Right lobe of liver (tissue), 6 donors: ENCODE results near the gene CDYL. TPM values are rescaled to one million over a fixed set of nuclear protein-coding genes. Genes with fewer than 3 reads are reported as not detected.

Experiments used
- ATAC-seq, 4 donors: fragments of 200-7000 bp; cut with Tn5 transposase; one replicate each; pipeline ENCODE4 v1.9.1; 2020; ENCODE audit warnings: mild to moderate bottlenecking in 4 of 4, moderate library complexity in 4 of 4
- DNase-seq, 3 donors: peaks; one replicate each; pipeline ENCODE4 v3.0.0-alpha.2; 2020
- H3K27ac ChIP-seq, 3 donors: fragments of 200-600 bp; one replicate each; pipeline ENCODE4 v1.8.0; 2022
- H3K27me3 ChIP-seq, 2 donors: fragments of 200-600 bp; one replicate each; pipeline ENCODE4 v1.8.0; 2022
- H3K36me3 ChIP-seq, 4 donors: fragments of 200-600 bp; sonication (generic) in 1 of 4; one replicate each; pipeline versions ENCODE4 v1.5.1 to v1.8.0; 2017 to 2022; ENCODE audit warnings: control low read depth in 1 of 4
- H3K4me1 ChIP-seq, 4 donors: fragments of 200-600 bp; sonication (generic) in 1 of 4; one replicate each; pipeline versions ENCODE4 v1.5.1 to v1.8.0; 2017 to 2022; ENCODE audit warnings: control low read depth in 1 of 4
- H3K4me3 ChIP-seq, 3 donors: fragments of 200-600 bp; one replicate each; pipeline ENCODE4 v1.8.0; 2022
- H3K9me3 ChIP-seq, 4 donors: fragments of 200-600 bp; sonication (generic) in 1 of 4; one replicate each; pipeline versions ENCODE4 v1.5.1 to v1.8.0; 2017 to 2022; ENCODE audit warnings: control low read depth in 1 of 4
- POLR2A ChIP-seq: fragments of 450-650 bp; IDR thresholded peaks from one replicate; pipeline ENCODE4 v1.6.1; 2017; ENCODE audit warnings: antibody characterized with exemption, mild to moderate bottlenecking
- WGBS: methylation state at CpG from one replicate; pipeline ENCODE4 v1.1.6; 2018; ENCODE audit warnings: low coverage, low lambda C conversion rate; ENCODE audit not compliant: insufficient coverage; ENCODE audit errors: missing lambda C conversion rate; 5-methylcytosine and 5-hydroxymethylcytosine counted together
- intact Hi-C, 2 donors: fragments of 100-400 bp; cut with DNase I; formaldehyde crosslinking; loops; one replicate each; pipeline versions ENCODE4 v1.11.2 to v1.14.1; 2022
- total RNA-seq, 6 experiments: library from RNA; depleted of rRNA in 2 of 6; stranded (reverse); fragments of >200 nt in 2 of 6; fragmentation: NEBNext Ultra II Directional in 3 of 6; extraction: Animal tissue kit (Norgen Biotek cat#: 25700) in 3 of 6; gene quantifications; one replicate each; pipeline versions ENCODE4 v1.1.0 to v1.2.4, GENCODE V29; 2016 to 2023
- TF ChIP-seq, protein P1 (sequence below), 4 donors: fragments of 200-600 bp in 3 of 4; fragments of 450-650 bp in 1 of 4; IDR thresholded peaks; one replicate each; pipeline versions ENCODE4 v1.5.1 to v1.8.0; 2016 to 2022; ENCODE audit warnings: antibody characterized with exemption in 4 of 4, mild to moderate bottlenecking in 2 of 4
- donor health status: DM: no; HTN: yes; CAD: no.
- donor health status: DM: no; HTN: no; CAD: no.
- donor health status: DM: no; HTN: no; CAD: no.
- donor health status: DM: no; HTN: yes; CAD: no.
- donor health status: DM: no; HTN: yes; CAD: no.

Gene CDYL
- total RNA-seq, 6 experiments from 2014 or later: 5.0 to 16.1 (median 13.1) TPM

DNA sequence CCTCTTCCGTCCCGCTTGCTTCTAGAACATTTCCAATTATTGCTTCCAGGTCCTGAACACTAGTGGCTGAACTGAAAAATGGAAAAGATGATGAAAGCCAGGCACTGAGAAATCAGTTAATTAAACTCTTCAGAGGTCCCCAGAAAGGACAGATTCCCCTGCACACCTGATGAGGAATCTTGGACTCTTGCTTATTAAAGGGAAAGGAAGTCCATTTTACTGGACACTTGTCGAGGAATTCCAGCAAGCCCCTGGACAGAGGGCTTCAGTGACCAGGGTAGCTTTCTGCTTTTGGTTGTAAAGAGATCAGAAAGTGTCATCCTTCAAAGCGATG is 47.8 kb upstream of the CDYL start:
- DNase-seq: no peak
- Histone ChIP-seq H3K4me3 (no peak overlapping the region), H3K4me1 (no peaks in the 10 kb centered on the region), H3K36me3 (no peaks in the 10 kb centered on the region), H3K27me3 (no peaks in the 10 kb centered on the region), H3K9me3 (no peaks in the 10 kb centered on the region), H3K27ac (no peak overlapping the region)
- 66% methylated on average over 4 of the region's 4 CpGs for WGBS
- no peak for ATAC-seq
- TF ChIP-seq, protein P1, sequence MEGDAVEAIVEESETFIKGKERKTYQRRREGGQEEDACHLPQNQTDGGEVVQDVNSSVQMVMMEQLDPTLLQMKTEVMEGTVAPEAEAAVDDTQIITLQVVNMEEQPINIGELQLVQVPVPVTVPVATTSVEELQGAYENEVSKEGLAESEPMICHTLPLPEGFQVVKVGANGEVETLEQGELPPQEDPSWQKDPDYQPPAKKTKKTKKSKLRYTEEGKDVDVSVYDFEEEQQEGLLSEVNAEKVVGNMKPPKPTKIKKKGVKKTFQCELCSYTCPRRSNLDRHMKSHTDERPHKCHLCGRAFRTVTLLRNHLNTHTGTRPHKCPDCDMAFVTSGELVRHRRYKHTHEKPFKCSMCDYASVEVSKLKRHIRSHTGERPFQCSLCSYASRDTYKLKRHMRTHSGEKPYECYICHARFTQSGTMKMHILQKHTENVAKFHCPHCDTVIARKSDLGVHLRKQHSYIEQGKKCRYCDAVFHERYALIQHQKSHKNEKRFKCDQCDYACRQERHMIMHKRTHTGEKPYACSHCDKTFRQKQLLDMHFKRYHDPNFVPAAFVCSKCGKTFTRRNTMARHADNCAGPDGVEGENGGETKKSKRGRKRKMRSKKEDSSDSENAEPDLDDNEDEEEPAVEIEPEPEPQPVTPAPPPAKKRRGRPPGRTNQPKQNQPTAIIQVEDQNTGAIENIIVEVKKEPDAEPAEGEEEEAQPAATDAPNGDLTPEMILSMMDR (IDR thresholded peaks at IDR 0.05): no peak
- TF ChIP-seq POLR2A: no peak
- intact Hi-C loops: no loop called here

DNA sequence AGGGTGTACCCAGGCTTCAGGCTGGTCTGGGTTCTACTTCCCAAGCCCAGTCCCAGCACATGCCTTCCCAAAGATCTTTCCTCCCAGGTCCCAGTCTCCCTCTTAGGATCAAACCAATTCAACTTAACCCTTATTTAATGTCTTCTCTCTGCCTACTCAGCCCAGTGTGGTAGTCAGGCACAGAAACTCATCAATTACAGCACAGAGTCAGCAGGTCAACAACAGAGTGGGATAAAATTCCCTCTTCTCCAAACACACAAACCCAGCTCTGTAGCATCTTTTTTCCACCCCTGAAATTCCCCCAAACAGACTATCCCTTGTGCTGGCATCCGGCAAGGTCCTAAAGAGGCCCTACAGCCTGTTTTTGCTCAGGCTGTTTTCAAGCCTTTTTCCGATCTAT is 47.3 kb upstream of the CDYL start:
- 58% methylated on average over 2 of the region's 2 CpGs for WGBS
- no peak for DNase-seq
- Histone ChIP-seq H3K4me3 (no peak overlapping the region), H3K9me3 (no peaks in the 10 kb centered on the region), H3K27me3 (no peaks in the 10 kb centered on the region), H3K4me1 (no peaks in the 10 kb centered on the region), H3K27ac (no peak overlapping the region), H3K36me3 (no peaks in the 10 kb centered on the region)
- intact Hi-C loops: no loop called here
- no peak for ATAC-seq
- TF ChIP-seq POLR2A: no peak
- TF ChIP-seq, protein P1 (IDR thresholded peaks at IDR 0.05): no peak

DNA sequence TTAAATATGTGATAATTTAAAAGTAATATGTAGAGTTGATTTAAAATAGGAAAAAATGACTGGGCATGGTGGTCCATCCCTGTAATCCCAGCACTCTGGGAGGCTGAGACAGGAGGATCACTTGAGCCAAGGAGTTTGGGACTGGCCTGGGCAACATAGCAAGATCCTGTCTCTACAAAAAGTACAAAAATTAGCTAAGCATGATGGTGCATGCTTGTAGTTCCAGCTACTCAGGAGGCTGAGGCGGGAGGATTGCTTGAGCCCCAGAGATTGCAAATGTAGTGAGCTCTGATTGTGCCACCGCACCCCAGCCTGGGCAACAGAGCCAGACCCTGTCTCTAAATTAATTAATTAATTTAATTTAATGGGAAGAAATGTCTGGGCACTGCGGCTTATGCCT is 44.2 kb upstream of the CDYL start:
- no peaks in the 10 kb centered on the region for H3K27me3 ChIP-seq
- H3K4me3 ChIP-seq: no peak overlapping the region
- H3K4me1 ChIP-seq: no peaks in the 10 kb centered on the region
- DNase-seq (no peak), ATAC-seq (no peak)
- H3K9me3 ChIP-seq: no peaks in the 10 kb centered on the region
- 93% methylated on average over 3 of the region's 3 CpGs for WGBS
- intact Hi-C loops: no loop called here
- no peaks in the 10 kb centered on the region for H3K36me3 ChIP-seq
- no peak for TF ChIP-seq POLR2A
- TF ChIP-seq, protein P1 (IDR thresholded peaks at IDR 0.05): no peak
- no peak overlapping the region for H3K27ac ChIP-seq

DNA sequence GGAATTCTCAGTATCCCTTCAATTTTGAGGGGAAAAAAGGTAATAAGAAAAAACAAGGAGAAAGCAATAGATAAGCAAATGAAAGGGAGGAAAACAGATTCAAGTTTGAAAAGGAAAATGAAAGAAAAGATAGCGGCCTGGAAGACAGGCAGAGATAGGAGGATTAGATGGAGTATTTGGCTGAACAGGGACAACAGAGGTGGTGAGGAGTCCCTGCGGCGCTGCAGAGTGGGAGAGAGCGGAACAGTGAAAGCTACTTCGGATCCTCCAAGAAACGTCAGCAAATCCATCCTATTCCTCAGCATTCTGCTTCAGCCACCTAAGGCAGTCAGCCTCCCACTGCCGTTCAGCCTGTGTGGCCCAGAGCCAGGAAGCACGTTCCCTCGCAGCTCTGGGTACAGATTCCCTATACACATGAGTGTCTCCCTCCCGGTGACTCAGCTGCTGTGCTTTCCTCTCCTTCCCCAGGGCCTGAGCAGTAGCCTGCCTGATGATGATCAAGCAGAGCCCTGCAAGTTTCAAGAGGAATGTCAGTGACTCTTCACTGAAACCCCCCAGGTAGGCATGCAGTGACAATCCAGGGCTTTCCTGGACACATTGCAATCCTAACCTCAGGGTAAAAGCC is 43.4 kb upstream of the CDYL start:
- intact Hi-C loops: no loop called here
- ATAC-seq (peak; percentile 52 to 85 (median 81)), DNase-seq (peak in 1 of 3 donors; percentile 51)
- Histone ChIP-seq H3K9me3 (no peaks in the 10 kb centered on the region), H3K36me3 (no peaks in the 10 kb centered on the region), H3K27me3 (no peaks in the 10 kb centered on the region), H3K4me1 (no peaks in the 10 kb centered on the region), H3K4me3 (peak overlapping the region in 1 of 3 donors; percentile 25), H3K27ac (no peak overlapping the region)
- TF ChIP-seq POLR2A: no peak
- TF ChIP-seq, protein P1 (IDR thresholded peaks at IDR 0.05): no peak
- 37% methylated on average over 7 of the region's 10 CpGs for WGBS
